Spleen (tissue), 7 donors: ENCODE results near the gene PTPRN2.

Experiments
- POLR2A ChIP-seq, 3 donors: fragments of 450-650 bp; IDR thresholded peaks; one replicate each; pipeline ENCODE4 v1.5.1; 2017; ENCODE audit warnings: antibody characterized with exemption in 3 of 3, mild to moderate bottlenecking in 1 of 3
- TF ChIP-seq, protein P1 (sequence below), 11 experiments: fragments of 200-600 bp in 7 of 11; fragments of 450-650 bp in 4 of 11; sonication (generic) in 4 of 11; IDR thresholded peaks in 8 of 11; conservative IDR thresholded peaks in 3 of 11; 1 replicate in 7 of 11; 2 replicates in 4 of 11; pipeline versions ENCODE4 v1.4.0 to v1.8.0; 2016 to 2021; ENCODE audit warnings: antibody characterized with exemption in 11 of 11, inconsistent platforms in 4 of 11, mild to moderate bottlenecking in 1 of 11
- donor health status: DM: no; HTN: no; CAD: no; lungs with moderate emphysema.
- donor health status: DM: no; HTN: no; CAD: no.
- donor health status: DM: no; HTN: no; CAD: no.

- TF ChIP-seq, protein P1, sequence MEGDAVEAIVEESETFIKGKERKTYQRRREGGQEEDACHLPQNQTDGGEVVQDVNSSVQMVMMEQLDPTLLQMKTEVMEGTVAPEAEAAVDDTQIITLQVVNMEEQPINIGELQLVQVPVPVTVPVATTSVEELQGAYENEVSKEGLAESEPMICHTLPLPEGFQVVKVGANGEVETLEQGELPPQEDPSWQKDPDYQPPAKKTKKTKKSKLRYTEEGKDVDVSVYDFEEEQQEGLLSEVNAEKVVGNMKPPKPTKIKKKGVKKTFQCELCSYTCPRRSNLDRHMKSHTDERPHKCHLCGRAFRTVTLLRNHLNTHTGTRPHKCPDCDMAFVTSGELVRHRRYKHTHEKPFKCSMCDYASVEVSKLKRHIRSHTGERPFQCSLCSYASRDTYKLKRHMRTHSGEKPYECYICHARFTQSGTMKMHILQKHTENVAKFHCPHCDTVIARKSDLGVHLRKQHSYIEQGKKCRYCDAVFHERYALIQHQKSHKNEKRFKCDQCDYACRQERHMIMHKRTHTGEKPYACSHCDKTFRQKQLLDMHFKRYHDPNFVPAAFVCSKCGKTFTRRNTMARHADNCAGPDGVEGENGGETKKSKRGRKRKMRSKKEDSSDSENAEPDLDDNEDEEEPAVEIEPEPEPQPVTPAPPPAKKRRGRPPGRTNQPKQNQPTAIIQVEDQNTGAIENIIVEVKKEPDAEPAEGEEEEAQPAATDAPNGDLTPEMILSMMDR (IDR thresholded peaks at IDR 0.05 in 8 of 11, conservative IDR thresholded peaks at IDR 0.05 in 3 of 11): no peak
- no peak for TF ChIP-seq POLR2A (IDR thresholded peaks at IDR 0.05)
Measured at GRCh38 chr7:158300427-158300826, 287.2 kb downstream of the PTPRN2 start.
